SH-SY5Y (cell line): Measurements from ENCODE around the gene TCF12.

ENCODE experiments used
- GATA2 ChIP-seq: IDR thresholded peaks from 2 replicates; pipeline ENCODE4 v1.6.1; 2011; ENCODE audit warnings: mild to moderate bottlenecking, low read depth, low read length
- GATA3 ChIP-seq: IDR thresholded peaks from 2 replicates; pipeline ENCODE4 v1.6.1; 2011; ENCODE audit warnings: low read depth, mild to moderate bottlenecking, low read length, moderate library complexity

DNA sequence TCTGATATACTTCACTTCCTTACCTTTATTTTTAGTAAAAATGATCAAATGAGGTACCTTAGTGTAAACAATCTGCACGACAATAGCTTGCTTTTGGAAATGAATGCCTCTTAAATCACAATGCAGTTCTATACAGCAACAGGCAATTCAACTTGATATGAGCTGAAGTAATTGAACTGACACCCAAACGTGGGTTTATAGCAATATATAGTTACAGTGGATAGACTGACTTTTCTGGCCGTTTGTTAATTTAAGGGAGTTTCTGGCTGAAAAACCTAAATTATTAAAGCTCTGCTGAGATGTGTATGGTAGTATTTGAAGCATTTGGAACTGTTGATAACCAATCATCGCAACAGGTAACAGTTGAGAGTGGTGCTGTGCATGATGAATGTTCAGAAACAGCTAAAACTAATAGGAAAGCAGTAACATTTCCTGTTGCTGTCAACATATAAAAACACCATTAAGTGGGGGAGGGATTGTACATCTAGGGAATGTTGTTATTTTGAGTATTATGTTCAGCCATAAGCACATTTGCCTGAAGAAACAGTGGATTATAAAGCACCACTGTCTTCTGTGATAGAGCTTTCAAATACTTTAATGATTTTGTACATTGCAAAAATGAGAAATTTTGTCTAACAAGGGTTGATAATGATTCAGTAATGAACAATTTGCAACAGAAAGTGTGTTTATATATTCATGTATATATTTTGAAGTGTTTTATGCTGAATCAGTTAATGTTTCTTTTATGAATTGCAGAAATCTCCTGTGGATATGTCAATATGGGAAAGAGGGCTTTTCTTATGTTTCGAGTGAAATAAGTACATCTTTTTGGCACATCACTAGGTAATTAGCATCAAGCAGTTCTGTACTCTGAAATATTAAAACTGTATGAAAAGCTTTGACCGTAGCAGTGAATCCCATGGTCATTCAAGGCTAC, 176.1 kb downstream of the TCF12 start:
- TF ChIP-seq GATA2 (no peak), GATA3 (no peak)
